ACC112 (cell line): ENCODE measurements around the gene GFRA1.

Source experiments
- H2AFZ ChIP-seq: fragments of 200-600 bp; sonication (generic); one replicate; pipeline ENCODE4 v1.6.0; 2017; ENCODE audit warnings: antibody characterized with exemption, low read length; ENCODE audit not compliant: unreplicated experiment
- H3K27ac ChIP-seq: fragments of 200-600 bp; sonication (generic); 2 replicates; pipeline ENCODE4 v1.5.1; 2014; ENCODE audit warnings: low read depth, mild to moderate bottlenecking, antibody characterized with exemption, low read length, moderate library complexity
- H3K27me3 ChIP-seq: fragments of 200-600 bp; sonication (generic); 2 replicates; pipeline ENCODE4 v1.6.1; 2014; ENCODE audit warnings: mild to moderate bottlenecking, antibody characterized with exemption, low read length, moderate library complexity, mixed read lengths; ENCODE audit not compliant: insufficient read depth
- H3K36me3 ChIP-seq: fragments of 200-600 bp; sonication (generic); 2 replicates; pipeline ENCODE4 v1.6.1; 2016; ENCODE audit warnings: mild to moderate bottlenecking, antibody characterized with exemption, low read length, moderate library complexity, mixed read lengths; ENCODE audit not compliant: insufficient read depth
- H3K4me1 ChIP-seq: fragments of 200-600 bp; sonication (generic); one replicate; pipeline ENCODE4 v1.6.1; 2016; ENCODE audit warnings: low read length, mixed read lengths; ENCODE audit not compliant: insufficient read depth, unreplicated experiment, control insufficient read depth
- H3K4me3 ChIP-seq: fragments of 200-600 bp; sonication (generic); 2 replicates; pipeline ENCODE4 v1.5.1; 2014; ENCODE audit warnings: mild to moderate bottlenecking, low read depth, low read length
- H3K79me2 ChIP-seq: fragments of 200-600 bp; sonication (generic); one replicate; pipeline ENCODE4 v1.6.0; 2016; ENCODE audit warnings: low read length; ENCODE audit not compliant: control insufficient read depth, unreplicated experiment, insufficient read depth

GFRA1 gene

DNA sequence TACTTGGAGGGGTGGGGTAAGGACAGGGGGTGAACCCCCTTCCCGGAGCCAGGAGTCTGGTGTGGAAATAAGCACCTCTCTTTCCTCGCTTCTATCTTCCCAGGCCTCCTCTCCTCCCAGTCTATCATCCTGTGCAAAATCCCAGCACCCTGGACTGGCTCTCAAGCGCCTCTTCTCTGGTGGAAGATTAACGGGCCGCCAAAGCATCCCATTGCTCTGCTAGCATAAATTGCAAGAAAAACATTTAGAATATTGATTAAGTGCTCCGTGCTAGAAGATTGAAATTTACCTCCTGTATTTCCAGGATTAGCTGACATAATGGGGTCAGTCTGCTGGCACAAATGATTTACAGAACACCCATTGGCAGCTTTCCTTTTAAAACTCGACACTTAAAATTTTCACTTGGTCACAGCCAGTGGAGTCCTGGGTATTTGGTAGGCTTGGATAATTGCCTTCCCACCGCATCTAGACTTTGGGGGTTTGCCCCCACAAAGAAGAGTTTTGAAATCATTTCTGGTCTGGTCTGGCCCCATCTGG lies 189.7 kb downstream of the GFRA1 start:
- no peaks in the 10 kb centered on the region for H3K36me3 ChIP-seq
- H3K27me3 ChIP-seq: no peaks in the 10 kb centered on the region
- H2AFZ ChIP-seq: no peak overlapping the region
- H3K79me2 ChIP-seq: no peaks in the 10 kb centered on the region
- H3K4me3 ChIP-seq: no peak overlapping the region
- H3K27ac ChIP-seq: no peak overlapping the region
- no peaks in the 10 kb centered on the region for H3K4me1 ChIP-seq

DNA sequence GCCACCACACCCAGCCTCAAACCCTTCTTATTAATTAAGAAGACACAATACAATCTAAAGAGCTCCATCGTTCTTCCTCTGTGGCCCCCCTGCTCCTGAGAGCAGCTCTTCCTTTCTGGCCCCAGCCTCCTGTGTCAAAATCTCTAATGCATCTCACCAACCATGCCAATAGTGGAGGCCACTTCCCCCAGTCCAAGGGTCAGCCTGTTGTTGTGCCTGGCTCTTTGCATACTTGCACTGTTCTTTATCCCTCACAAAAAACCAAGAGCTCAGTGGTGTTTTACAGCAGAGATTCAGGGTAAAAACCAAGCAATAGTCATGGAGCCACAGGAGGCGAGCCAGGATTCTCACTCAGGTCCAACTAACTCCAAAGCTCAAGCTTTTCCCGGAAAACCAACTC lies 190.2 kb downstream of the GFRA1 start:
- Histone ChIP-seq H3K4me1 (no peaks in the 10 kb centered on the region), H3K27ac (no peak overlapping the region), H3K4me3 (no peak overlapping the region), H3K27me3 (no peaks in the 10 kb centered on the region), H2AFZ (no peak overlapping the region), H3K79me2 (no peaks in the 10 kb centered on the region), H3K36me3 (no peaks in the 10 kb centered on the region)

DNA sequence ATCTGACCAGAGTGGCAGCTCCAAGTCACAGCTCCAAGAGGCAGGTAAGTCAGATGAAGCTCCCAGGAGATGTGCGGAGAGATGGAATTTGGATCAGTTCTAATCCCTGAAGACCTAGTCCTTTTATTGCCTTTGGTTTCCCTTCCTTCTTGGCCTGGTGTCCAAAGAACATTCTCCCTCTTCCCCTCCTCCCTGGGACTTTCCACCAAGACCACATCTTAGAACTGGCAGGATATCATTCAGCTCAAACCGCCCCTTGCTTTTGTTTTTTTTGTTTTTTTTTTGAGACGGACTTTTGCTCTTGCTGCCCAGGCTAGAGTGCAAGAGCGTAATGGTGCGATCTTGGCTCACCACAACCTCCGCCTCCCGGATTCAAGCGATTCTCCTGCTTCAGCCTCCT lies 190.8 kb downstream of the GFRA1 start:
- Histone ChIP-seq H3K27ac (no peak overlapping the region), H3K27me3 (no peaks in the 10 kb centered on the region), H2AFZ (no peak overlapping the region), H3K4me3 (no peak overlapping the region), H3K4me1 (no peaks in the 10 kb centered on the region), H3K36me3 (no peaks in the 10 kb centered on the region), H3K79me2 (no peaks in the 10 kb centered on the region)

DNA sequence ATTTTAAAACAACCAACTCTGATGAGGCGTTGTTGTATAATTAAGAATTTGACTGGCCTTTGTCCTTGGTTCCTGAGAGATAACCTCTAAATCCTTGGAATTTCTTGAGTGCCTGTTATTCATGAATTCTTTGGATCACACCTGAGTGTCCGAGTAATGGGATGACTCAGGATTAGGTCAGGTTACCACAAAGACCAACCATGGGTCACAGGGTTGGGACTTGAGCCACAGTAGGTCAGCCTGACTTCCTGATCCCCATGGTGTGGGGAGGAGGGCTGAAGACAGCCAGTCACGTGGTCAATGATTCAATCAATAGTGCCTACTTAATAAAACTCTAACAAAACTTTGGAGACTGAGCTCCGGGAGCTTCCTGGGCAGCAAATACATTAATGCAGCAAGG lies 192.5 kb downstream of the GFRA1 start:
- H3K4me3 ChIP-seq: no peak overlapping the region
- no peaks in the 10 kb centered on the region for H3K36me3 ChIP-seq
- H3K79me2 ChIP-seq: no peaks in the 10 kb centered on the region
- no peaks in the 10 kb centered on the region for H3K4me1 ChIP-seq
- H2AFZ ChIP-seq: no peak overlapping the region
- H3K27ac ChIP-seq: no peak overlapping the region
- H3K27me3 ChIP-seq: no peaks in the 10 kb centered on the region

DNA sequence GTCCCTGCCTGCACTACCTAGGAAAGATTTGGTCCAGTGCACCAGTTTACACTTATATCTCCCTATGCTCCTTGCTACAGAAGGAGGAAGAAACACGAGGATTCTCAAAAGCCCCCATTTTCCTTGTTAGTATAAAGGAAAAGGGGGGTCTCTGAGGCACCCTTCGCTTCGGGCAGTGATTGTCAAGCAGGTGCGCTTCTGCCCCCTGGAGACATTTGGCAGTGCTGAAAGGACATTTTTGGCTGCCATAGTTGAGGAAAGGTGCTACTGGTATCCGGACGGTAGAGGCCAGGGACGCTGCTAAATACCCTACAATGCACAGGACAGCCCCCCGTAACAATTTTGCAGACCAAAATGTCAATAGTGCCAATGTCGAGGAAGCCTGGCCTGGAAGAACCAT lies 193.7 kb downstream of the GFRA1 start:
- Histone ChIP-seq H3K36me3 (no peaks in the 10 kb centered on the region), H3K27me3 (no peaks in the 10 kb centered on the region), H3K4me3 (no peak overlapping the region), H3K79me2 (no peaks in the 10 kb centered on the region), H3K27ac (no peak overlapping the region), H3K4me1 (no peaks in the 10 kb centered on the region), H2AFZ (no peak overlapping the region)

DNA sequence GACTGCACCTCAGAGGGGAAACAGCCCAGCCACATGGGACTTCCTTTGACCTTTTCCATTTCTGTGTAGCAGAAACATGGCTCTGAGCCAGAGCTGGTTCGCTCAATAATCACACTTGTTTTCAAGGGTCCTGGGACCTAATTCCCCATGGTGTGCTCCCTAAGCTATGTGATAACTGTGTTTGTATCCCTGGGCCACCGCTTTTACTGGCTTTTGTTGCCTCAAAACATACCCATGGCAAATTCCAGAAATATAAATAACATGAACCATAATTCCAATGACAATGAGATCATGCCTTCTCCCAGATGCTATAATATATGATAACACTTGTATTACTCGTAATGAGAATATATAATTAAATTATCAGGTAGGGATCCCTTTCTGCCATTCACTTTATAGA lies 196.4 kb downstream of the GFRA1 start:
- Histone ChIP-seq H3K27ac (no peak overlapping the region), H3K27me3 (no peaks in the 10 kb centered on the region), H3K36me3 (no peaks in the 10 kb centered on the region), H2AFZ (no peak overlapping the region), H3K4me3 (no peak overlapping the region), H3K4me1 (no peaks in the 10 kb centered on the region), H3K79me2 (no peaks in the 10 kb centered on the region)

DNA sequence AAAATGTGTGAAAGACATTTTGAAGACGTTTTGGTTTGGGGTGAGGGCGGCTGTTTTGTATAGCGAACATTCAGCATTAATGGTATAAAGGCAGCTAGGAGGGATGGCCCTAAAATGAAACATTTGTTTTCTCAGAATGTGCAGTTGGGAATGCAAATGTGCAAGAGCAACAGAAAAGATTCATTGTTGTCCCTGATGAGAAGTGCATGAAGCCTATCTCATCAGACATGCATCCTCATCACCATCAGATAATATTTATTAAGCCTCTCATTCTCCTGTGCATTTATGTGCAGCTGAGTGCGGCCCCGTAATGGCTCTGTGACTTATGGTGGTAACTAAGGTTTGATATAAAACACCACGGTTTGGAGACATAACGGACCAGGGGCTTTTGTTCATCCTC lies 199.5 kb downstream of the GFRA1 start:
- Histone ChIP-seq H3K27ac (no peak overlapping the region), H3K4me1 (no peaks in the 10 kb centered on the region), H3K36me3 (no peaks in the 10 kb centered on the region), H3K4me3 (no peak overlapping the region), H3K79me2 (no peaks in the 10 kb centered on the region), H3K27me3 (no peaks in the 10 kb centered on the region), H2AFZ (no peak overlapping the region)

DNA sequence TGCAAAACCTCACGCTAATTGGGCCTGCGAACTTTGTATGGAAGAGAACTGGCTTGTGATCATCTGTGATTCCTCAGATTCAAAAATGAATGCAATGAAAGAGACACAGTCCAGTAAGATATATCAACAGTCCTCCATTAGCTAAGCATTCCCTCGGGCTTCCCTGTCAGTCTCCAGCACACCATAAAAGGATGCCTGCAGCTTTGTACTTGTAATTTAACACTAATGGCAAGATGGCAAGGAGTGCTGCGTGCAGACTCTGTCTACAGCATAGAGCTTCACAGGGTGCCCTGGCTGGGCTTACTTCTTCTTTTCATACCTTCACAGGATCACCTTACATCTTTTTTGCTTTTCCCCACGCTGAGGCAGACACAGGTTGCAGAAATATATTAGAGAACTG lies 200.0 kb downstream of the GFRA1 start:
- Histone ChIP-seq H3K4me3 (no peak overlapping the region), H2AFZ (no peak overlapping the region), H3K27ac (no peak overlapping the region), H3K36me3 (no peaks in the 10 kb centered on the region), H3K4me1 (no peaks in the 10 kb centered on the region), H3K79me2 (no peaks in the 10 kb centered on the region), H3K27me3 (no peaks in the 10 kb centered on the region)

DNA sequence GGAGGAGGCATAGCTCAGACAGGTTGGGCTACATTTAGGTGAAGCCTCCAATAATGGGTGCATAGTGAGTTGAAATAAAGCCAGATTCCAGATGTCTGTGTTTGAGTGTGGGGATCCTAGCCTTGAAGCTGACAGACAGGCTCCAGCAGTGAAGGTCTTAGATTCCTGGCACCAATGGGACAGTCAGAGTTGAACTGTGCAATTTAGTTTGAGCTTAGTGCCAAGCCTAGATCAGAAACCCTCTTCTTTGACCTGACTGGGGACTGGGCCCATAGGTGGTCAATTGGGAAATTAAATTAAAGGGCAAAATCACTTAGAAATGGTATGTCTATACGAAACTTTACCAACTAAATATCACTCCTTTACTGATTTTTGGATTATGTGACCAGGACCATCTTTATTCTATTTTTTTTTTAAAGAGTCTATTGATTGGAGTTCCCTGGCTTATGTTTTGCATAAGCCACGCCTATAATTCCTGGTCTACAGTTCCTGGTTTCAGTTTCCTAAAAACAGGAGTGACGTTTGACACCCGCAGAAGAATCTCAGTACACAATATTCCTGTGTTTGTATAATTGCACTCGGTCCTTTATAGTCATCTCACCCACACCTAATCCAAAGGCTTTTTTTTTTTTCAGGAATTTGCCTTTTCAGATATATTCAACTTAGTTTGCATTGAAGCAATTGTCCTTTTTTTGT lies 201.4 kb downstream of the GFRA1 start:
- Histone ChIP-seq H3K4me1 (no peaks in the 10 kb centered on the region), H3K36me3 (no peaks in the 10 kb centered on the region), H3K27me3 (no peaks in the 10 kb centered on the region), H2AFZ (no peak overlapping the region), H3K4me3 (no peak overlapping the region), H3K27ac (no peak overlapping the region), H3K79me2 (no peaks in the 10 kb centered on the region)

DNA sequence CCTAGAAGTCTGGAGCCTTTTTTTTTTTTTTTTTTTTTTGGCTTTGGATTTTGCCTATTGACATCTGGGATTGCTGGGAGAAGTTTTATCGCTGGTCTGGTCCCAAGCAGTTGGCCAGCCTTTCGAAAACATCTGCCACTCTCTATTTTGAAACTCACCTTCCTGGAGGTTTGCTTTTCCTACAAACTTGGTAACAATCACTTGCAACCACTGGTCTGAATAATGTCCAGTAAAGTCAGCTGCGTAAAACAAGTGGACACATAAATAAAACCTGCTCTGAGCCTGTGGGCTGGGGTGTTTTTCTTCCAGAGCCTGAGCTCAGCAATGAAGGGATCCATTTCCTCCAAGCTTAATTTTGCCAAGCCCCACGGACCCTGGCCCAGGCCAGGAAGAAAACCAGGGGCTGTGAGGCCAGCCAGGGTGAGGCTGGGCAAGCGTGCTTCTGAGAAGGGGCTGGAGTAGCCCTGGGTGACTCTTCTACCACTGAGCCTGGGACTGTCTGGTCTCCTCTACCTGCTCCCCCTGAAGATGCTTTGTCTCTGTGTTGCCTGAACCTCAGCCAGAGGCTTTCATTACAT lies 202.2 kb downstream of the GFRA1 start:
- no peak overlapping the region for H3K4me3 ChIP-seq
- no peaks in the 10 kb centered on the region for H3K79me2 ChIP-seq
- no peaks in the 10 kb centered on the region for H3K27me3 ChIP-seq
- H3K27ac ChIP-seq: no peak overlapping the region
- H3K4me1 ChIP-seq: no peaks in the 10 kb centered on the region
- no peaks in the 10 kb centered on the region for H3K36me3 ChIP-seq
- no peak overlapping the region for H2AFZ ChIP-seq

DNA sequence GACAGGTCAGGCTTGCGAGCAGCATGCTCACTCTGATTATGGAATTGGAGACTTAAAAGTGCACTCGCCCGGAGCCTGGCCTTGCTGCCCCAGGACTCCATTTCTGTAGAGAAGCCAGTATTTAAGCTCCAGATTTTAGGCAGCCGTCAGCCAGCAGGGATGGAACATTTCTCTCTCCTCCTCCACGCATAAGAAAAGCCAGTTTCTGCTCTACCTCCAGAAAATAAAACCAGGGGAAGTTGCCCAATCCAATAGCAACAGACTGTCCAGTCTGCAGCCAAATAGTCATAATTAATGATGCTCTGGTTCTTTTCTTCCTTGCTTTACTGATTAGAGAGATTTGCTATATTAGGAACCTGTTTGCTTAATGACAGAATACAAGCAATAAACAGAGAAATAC lies 203.2 kb downstream of the GFRA1 start:
- H3K27me3 ChIP-seq: no peaks in the 10 kb centered on the region
- no peaks in the 10 kb centered on the region for H3K4me1 ChIP-seq
- H3K27ac ChIP-seq: no peak overlapping the region
- H2AFZ ChIP-seq: no peak overlapping the region
- no peaks in the 10 kb centered on the region for H3K36me3 ChIP-seq
- no peak overlapping the region for H3K4me3 ChIP-seq
- H3K79me2 ChIP-seq: no peaks in the 10 kb centered on the region
